HuH-7 (cell line): ENCODE data around the gene CHN2.

Experiments used
- DNase-seq: peaks from one replicate; pipeline ENCODE4 v3.0.0; 2011; ENCODE audit warnings: low spot score

Gene CHN2

GRCh38 chr7:29335188-29336083 lies 140.9 kb downstream of the CHN2 start:
- DNase-seq: no peak

GRCh38 chr7:29337546-29338116 lies 143.1 kb downstream of the CHN2 start:
- DNase-seq: no peak

DNA sequence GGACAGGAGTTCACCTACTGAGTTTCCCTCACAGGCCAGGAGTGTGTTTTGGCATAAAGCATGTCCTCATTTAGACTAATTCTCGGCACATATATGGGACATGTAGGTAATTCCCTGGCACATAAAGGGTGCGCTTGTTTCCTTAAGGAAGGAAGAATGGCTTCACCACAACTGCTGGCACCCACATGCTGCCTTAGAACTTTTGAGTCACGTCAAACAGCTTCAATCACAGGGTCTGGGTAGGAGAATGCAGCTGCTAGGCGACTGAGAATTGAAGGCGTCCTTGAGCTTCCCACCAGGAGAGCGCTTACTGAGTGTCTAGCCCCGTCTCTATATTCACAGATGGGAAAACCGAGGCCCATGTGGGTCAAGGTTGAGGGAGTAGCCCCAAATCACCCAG lies 146.1 kb downstream of the CHN2 start:
- DNase-seq: no peak

DNA sequence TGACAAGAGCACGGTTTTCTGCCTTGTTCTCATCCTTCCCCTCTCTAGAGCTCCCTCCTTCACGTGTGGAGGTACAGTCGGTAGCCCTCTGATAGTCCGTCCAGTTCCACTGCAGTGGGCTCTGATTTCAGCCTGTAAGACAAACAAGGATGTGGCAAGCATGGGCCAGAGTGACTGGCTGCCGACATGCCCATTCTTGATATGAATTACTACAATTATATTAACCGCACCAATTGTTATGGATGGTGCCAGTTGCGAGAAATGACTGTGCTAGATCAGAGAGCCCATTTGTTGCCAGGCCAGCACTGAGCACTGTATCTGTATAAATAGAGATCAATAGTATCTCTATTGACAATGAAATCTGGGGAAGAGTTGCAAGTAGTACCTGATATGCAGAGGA lies 146.6 kb downstream of the CHN2 start:
- no peak for DNase-seq

DNA sequence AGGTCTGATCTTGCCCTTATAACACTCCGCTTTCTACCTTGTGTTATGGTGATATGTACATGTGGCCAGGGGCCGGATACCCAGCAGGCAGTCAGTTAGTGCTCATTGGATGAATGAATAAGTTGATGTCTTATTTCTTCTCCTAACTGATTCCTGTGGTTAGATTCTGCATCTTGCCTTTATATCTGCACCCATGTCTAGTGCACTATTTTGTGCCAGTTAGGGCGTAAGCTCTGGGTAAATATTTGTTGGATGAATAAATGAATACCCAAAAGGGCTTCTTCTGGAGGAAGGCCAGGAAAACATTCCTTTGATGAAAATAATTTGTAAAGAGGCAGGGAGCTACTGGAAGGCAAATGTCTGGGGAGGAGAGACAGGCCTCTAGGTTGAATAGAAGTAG lies 148.2 kb downstream of the CHN2 start:
- no peak for DNase-seq

- no peak for DNase-seq
Observed at GRCh38 chr7:29343399-29343798, 148.8 kb downstream of the CHN2 start.

GRCh38 chr7:29344334-29344978 lies 149.9 kb downstream of the CHN2 start:
- no peak for DNase-seq

GRCh38 chr7:29345590-29345989 lies 151.0 kb downstream of the CHN2 start:
- peak; percentile 32 for DNase-seq

DNA sequence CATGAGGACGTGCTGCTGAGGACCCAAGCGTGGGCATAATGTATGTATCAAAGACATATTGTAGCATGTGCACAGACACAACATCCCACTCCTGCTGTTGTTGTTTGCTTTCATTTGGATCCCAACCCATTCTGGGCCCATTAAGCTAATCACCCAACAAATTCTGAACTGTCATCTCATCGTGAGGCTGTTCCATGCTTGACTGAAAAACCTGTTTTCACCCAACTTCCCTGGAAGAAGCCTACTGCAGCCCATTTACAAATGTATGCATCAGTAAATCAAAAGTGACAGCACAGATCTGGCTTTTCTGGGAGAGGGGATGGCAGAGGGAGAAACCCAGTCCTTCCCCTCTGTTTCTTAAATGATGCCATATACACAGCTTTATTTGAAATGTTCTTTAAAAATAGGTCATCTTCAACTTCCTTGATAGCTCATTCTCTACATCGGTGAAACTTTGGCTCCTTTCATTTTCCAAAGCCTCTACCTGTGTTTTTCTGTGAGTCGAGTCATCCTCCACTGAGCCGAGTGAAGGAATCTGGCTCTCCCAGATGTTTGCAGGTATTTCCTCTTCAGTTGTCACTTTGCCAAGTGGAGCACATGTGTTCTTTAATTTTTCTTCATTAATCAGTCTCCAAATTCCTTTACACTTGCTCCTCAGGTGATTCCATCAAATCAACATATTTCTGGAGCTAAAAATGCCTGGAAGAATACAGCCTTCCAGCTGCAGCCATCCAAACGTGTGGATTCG lies 151.8 kb downstream of the CHN2 start:
- DNase-seq: no peak

DNA sequence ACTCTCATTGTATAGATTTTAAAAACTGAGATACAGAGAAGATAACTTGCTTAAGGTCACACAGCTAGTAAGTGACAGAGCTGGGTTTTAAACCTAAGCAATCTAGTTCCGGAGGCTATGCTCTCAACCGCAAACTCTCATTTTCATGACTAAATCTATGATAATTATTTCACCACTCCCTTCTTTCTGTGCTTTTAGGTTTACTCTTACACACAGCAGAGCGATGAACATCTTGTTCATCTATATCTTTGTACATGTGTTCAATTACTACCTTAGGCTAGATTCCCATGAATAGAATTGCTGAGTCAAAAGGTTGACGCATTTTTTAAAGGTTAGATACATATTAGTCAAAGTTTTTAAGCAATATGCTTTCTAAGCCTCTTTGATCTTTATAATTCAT lies 154.8 kb downstream of the CHN2 start:
- DNase-seq: no peak

- no peak for DNase-seq
Observed at GRCh38 chr7:29350351-29350750, 155.8 kb downstream of the CHN2 start.

DNA sequence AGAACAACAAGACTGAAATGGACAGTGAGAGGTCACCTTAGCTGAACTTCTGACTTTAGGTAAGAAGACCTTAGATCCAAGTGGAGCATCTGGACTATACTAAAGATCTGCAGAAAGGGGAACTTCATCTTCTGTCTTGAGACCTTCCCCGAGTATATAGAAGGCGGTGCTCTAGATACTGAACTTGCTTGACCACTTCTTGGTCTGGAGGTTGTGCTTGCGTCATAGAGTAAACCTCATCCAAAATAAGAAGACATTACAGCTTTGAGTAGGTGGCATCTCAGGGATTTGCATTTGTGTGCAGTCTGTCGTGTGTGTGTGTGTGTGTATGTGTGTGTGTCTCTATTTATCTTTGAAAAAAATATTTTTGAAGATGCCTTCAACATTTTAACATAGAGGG lies 157.5 kb downstream of the CHN2 start:
- no peak for DNase-seq

DNA sequence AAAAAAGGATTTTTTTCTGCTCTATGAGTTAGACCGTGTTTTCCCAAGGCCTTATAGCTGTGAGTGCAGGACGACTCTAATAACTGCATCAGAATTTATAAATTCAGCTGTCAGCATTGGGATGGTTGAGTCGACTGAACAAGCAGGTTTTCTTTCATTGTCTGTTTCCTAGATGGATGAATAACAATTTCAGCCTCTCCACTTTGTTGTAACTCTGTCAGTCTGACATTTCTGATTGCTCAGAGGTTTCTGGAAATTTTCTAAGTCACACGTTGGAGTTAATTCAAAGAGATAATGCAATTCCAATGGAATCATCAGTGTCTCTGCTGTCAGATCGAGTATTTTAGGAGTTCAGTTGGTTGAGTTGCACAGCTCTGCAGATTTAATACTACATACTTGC lies 159.2 kb downstream of the CHN2 start:
- DNase-seq: no peak

DNA sequence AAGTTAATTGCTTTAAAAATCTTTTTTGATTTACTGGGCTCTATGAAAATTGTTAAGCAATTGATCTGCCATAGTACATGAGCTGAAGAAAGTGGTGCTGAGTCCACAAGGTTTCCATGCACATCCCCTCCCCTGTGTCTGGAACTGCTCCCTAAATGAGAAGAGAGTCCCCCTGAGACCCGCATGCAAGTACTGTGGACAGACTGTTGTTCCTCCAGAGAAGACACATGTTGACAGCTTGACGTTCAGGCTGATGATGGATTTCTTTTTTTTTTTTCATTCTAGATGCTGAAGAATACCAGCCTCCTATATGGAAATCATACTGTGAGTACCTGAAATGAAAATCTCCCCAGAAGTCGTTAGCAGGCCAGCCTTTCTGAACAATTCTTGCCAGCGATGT lies 159.8 kb downstream of the CHN2 start:
- no peak for DNase-seq

GRCh38 chr7:29355388-29355787 lies 160.8 kb downstream of the CHN2 start:
- DNase-seq: no peak

DNA sequence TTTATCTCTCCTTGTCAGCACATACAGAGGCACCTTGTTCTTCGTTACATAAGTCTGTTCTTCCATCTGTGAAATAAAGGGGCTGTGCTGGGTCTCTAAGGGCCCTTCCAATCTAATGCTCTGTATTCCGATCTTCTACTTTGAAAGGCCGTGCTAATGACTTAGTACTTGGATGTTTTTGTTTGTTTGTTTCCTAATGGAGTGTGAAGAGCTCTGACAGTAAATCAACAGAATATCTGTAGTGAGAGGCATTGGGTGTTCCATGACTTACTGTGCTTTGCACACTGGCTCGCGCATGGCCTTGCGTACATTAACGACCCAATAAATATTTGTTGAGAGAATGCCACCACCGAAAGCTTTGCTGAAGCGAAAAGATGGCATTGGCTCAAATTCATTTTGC lies 162.1 kb downstream of the CHN2 start:
- DNase-seq: no peak

- no peak for DNase-seq
Observed at GRCh38 chr7:29359482-29360093, 165.0 kb downstream of the CHN2 start.

DNA sequence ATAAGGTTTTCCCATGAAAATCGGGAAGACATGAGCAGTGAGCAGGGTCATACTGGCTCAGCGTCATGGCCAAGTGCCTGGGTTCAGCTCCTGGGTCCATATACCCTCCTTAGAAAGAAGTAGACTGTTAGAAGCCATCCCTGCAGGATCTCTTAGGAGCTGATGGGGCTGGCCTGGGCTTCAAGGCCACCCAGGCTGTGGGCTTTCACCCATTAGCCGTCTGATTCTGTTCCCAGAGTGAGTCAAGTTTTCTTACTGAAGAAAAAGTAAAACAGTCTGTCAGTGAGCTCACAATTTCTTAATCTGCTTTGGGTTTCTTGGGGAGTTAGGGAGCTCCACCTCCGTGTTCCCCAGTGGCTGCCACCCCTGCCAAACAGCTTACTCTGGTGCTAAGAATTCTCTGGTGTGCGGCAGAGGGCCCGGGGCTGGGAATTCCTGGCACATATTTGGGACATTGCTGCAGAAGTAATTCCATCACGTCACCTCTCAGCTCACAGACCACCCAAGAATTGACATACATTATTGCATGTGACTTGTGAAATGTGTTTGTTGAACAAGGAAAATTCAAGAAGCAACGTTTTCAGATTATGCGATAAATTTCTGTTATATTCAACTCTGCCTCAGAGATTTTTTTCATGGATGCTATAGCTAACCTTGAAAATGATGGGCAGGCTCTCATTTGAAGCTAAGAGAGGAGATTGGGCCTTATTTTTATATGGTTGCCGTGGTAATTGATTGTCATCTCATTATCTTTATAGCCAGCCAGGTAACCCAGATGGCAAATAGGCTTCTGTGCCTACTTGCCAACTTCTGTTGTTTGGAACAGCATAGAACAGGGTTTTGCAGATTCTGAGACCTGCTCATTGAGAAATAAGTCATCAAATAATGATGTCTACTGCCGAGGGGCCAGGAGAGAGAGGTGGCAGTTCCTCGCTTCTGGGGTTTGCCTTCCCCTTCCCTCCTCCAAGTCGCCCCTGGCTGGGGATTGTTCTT lies 166.4 kb downstream of the CHN2 start:
- DNase-seq: no peak

DNA sequence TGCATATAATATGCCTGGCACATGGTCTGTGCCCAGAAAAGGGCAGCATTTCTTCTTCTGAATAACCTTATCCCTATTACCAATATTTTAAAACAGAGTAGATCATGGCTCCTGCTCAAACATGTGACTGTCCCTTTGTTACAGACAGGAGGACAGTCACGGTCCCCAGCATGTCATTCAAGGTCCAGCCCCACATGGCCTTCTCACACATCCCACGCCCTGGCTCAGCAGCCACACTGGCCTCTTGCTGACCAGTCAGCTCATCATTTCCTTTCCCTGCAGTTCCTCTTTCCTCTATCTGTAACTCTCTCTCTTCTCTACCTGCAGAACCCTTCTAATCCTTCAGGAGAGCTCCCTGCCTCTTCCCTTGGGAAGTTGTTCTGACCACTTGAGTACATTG lies 167.8 kb downstream of the CHN2 start:
- no peak for DNase-seq

DNA sequence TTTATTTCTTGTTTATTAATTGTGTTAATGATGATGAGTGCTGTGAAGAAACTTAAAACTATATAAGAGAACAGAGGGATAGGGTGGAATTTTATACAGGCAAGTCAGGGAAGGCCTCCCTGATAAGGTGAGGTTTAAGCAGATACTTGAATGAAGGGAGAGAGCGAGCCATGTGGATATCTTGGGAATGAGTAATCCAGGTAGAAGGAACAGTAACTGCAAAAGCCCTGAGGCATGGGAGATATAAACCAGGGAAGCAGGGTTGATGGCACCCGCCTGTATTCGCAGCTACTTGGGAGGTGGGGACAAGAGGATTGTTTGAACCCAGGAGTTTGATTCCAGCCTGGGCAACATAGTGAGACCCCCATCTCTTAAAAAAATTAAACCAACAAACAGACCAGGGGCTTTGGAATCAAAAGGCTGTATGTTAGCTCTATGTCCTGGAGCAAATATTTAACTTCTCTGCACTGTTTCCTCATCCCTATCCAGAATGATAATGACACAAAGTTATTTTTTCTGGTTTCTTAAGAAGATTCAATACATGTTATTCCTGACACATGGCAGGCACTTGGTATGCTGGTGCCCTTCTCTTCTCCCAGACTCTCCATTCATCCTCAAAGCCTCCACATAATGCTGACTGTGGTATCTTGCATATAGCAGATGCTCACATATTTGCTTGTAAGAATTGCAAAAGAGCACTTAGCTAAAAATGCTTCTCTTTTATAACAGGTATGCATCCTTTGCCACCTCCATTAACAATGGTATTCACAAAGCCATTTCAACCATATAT lies 169.3 kb downstream of the CHN2 start:
- DNase-seq: no peak
